H1 (cell line): ENCODE results near the gene PTMA. TPM values are rescaled to one million over a fixed set of nuclear protein-coding genes. Genes with fewer than 3 reads are reported as not detected.

ENCODE experiments used
- CTCF ChIA-PET: fragments of 300-600 bp; sonication (Branson Sonifier 250); formaldehyde crosslinking; loops from one replicate; lab custom pipeline; 2021; ENCODE audit not compliant: partially characterized antibody; lab: Charles Lee
- POLR2A ChIA-PET: fragments of 300-600 bp; sonication (Branson Sonifier 250); formaldehyde crosslinking; loops from one replicate; lab custom pipeline; 2021; ENCODE audit warnings: inconsistent platforms; ENCODE audit not compliant: partially characterized antibody; lab: Charles Lee
- DNase-seq, 2 experiments: peaks; one replicate each; pipeline versions ENCODE4 v3.0.0 to v3.0.0-alpha.2; 2010 to 2022; ENCODE audit warnings: low spot score in 2 of 2, low read depth in 1 of 2, mixed read lengths in 1 of 2
- FAIRE-seq: peaks from 2 replicates; lab custom pipeline; 2011; peaks lifted over from hg19 to GRCh38; lab: Jason Lieb, UNC
- H2AFZ ChIP-seq: 2 replicates; pipeline ENCODE4 v1.8.1; 2012; ENCODE audit warnings: low read length, inconsistent platforms
- H2AK5ac ChIP-seq: 2 replicates; pipeline ENCODE4 v1.6.1; 2013; ENCODE audit warnings: low read depth, low read length
- H2BK120ac ChIP-seq: replicated peaks from 2 replicates; pipeline ENCODE3; 2013; ENCODE audit warnings: low read depth, low read length, inconsistent platforms
- H2BK12ac ChIP-seq: 2 replicates; pipeline ENCODE4 v1.6.1; 2013; ENCODE audit warnings: low read depth, low read length
- H2BK15ac ChIP-seq: 2 replicates; pipeline ENCODE4 v1.6.1; 2013; ENCODE audit warnings: low read length
- H2BK20ac ChIP-seq: 2 replicates; pipeline ENCODE4 v1.6.1; 2013; ENCODE audit warnings: low read length
- H2BK5ac ChIP-seq: 2 replicates; pipeline ENCODE4 v1.6.1; 2013; ENCODE audit warnings: low read depth, low read length
- H3K14ac ChIP-seq: 2 replicates; pipeline ENCODE4 v1.6.1; 2013; ENCODE audit warnings: inconsistent platforms; ENCODE audit not compliant: insufficient read length
- H3K18ac ChIP-seq: 2 replicates; pipeline ENCODE4 v1.6.1; 2013; ENCODE audit warnings: low read length; ENCODE audit errors: extremely low read depth
- H3K23ac ChIP-seq: 2 replicates; pipeline ENCODE4 v1.6.1; 2013; ENCODE audit warnings: inconsistent platforms; ENCODE audit not compliant: insufficient read length
- H3K23me2 ChIP-seq: 2 replicates; pipeline ENCODE4 v1.6.1; 2013; ENCODE audit warnings: low read depth, low read length
- H3K27ac ChIP-seq: 2 replicates; pipeline ENCODE4 v1.6.1; 2011; ENCODE audit warnings: low read depth, low read length, inconsistent platforms
- H3K27me3 ChIP-seq, 4 experiments: replicated peaks in 1 of 4; 1 replicate in 1 of 4; 2 replicates in 3 of 4; pipeline versions ENCODE4 v1.6.1 to v1.8.1; 2011 to 2013; ENCODE audit warnings: low read length in 3 of 4, mild to moderate bottlenecking in 3 of 4, inconsistent platforms in 2 of 4, mixed read lengths in 2 of 4, moderate library complexity in 1 of 4; ENCODE audit not compliant: control insufficient read depth in 3 of 4, insufficient read depth in 3 of 4; ENCODE audit errors: extremely low read depth in 1 of 4
- H3K36me3 ChIP-seq, 4 experiments: 2 replicates each; pipeline versions ENCODE4 v1.6.1 to v1.8.1; 2011 to 2013; ENCODE audit warnings: mild to moderate bottlenecking in 4 of 4, low read length in 3 of 4, moderate library complexity in 2 of 4, control low read depth in 1 of 4, inconsistent platforms in 1 of 4; ENCODE audit not compliant: insufficient read depth in 4 of 4, control insufficient read depth in 2 of 4
- H3K4ac ChIP-seq: replicated peaks from 2 replicates; pipeline ENCODE3; 2013; ENCODE audit warnings: low read length, low read depth, mixed read lengths, inconsistent platforms; ENCODE audit not compliant: insufficient read length
- H3K4me1 ChIP-seq, 4 experiments: replicated peaks in 1 of 4; 1 replicate in 1 of 4; 2 replicates in 3 of 4; pipeline versions ENCODE4 v1.6.1 to v1.8.1; 2011 to 2013; ENCODE audit warnings: low read length in 3 of 4, inconsistent platforms in 2 of 4, mixed read lengths in 1 of 4; ENCODE audit not compliant: insufficient read depth in 4 of 4, control insufficient read depth in 3 of 4
- H3K4me2 ChIP-seq, 2 experiments: 2 replicates each; pipeline versions ENCODE4 v1.6.1 to v1.8.1; 2011 to 2013; ENCODE audit warnings: low read depth in 2 of 2, low read length in 2 of 2, control low read depth in 1 of 2, inconsistent platforms in 1 of 2, mild to moderate bottlenecking in 1 of 2; ENCODE audit not compliant: insufficient read depth in 1 of 2
- H3K4me3 ChIP-seq, 4 experiments: fragments of 200-600, 300-600 bp in 1 of 4; sonication (generic), shearing (Covaris generic), sonication (Bioruptor Twin) in 1 of 4; 2 replicates each; pipeline versions ENCODE4 v1.5.1 to v1.8.1; 2011 to 2016; ENCODE audit warnings: low read length in 4 of 4, low read depth in 3 of 4, control low read depth in 2 of 4, inconsistent platforms in 2 of 4, mild to moderate bottlenecking in 2 of 4, mixed read lengths in 1 of 4, moderate library complexity in 1 of 4; ENCODE audit not compliant: insufficient read depth in 2 of 4; ENCODE audit errors: extremely low read depth in 1 of 4
- H3K56ac ChIP-seq: replicated peaks from 2 replicates; pipeline ENCODE3; 2013; ENCODE audit warnings: low read depth, mild to moderate bottlenecking, mixed read lengths, low read length, inconsistent platforms; ENCODE audit not compliant: insufficient read length
- H3K79me1 ChIP-seq: 2 replicates; pipeline ENCODE4 v1.6.1; 2013; ENCODE audit warnings: low read depth, low read length, control low read depth
- H3K79me2 ChIP-seq, 2 experiments: 2 replicates each; pipeline versions ENCODE4 v1.6.1 to v1.8.1; 2012 to 2013; ENCODE audit warnings: low read length in 2 of 2, mild to moderate bottlenecking in 2 of 2, inconsistent platforms in 1 of 2; ENCODE audit not compliant: insufficient read depth in 2 of 2, control insufficient read depth in 1 of 2
- H3K9ac ChIP-seq, 4 experiments: replicated peaks in 1 of 4; 1 replicate in 1 of 4; 2 replicates in 3 of 4; pipeline versions ENCODE4 v1.6.1 to v1.8.1; 2011 to 2013; ENCODE audit warnings: low read depth in 3 of 4, low read length in 3 of 4, control low read depth in 2 of 4, mild to moderate bottlenecking in 2 of 4, moderate library complexity in 2 of 4, inconsistent platforms in 1 of 4; ENCODE audit errors: extremely low read depth in 1 of 4
- H3K9me3 ChIP-seq, 2 experiments: 2 replicates each; pipeline versions ENCODE4 v1.6.1 to v1.8.1; 2012 to 2013; ENCODE audit warnings: mild to moderate bottlenecking in 2 of 2, moderate library complexity in 2 of 2, control low read depth in 1 of 2, inconsistent platforms in 1 of 2, low read depth in 1 of 2, low read length in 1 of 2, mixed read lengths in 1 of 2; ENCODE audit not compliant: insufficient read depth in 2 of 2
- H4K20me1 ChIP-seq, 2 experiments: replicated peaks in 1 of 2; 2 replicates each; pipeline versions ENCODE3 to v1.8.1; 2011 to 2013; ENCODE audit warnings: inconsistent platforms in 2 of 2, low read length in 2 of 2, mild to moderate bottlenecking in 1 of 2; ENCODE audit not compliant: insufficient read depth in 2 of 2, control insufficient read depth in 1 of 2
- H4K5ac ChIP-seq: 2 replicates; pipeline ENCODE4 v1.6.1; 2013; ENCODE audit warnings: low read length, low read depth, mixed read lengths, inconsistent platforms; ENCODE audit not compliant: insufficient read length
- H4K8ac ChIP-seq: 2 replicates; pipeline ENCODE4 v1.8.0; 2013; ENCODE audit warnings: mild to moderate bottlenecking, moderate library complexity, low read length, inconsistent platforms; ENCODE audit not compliant: insufficient read depth; ENCODE audit errors: extremely low read depth
- H4K91ac ChIP-seq: replicated peaks from 2 replicates; pipeline ENCODE3; 2013; ENCODE audit warnings: low read length, mixed read lengths, inconsistent platforms; ENCODE audit not compliant: insufficient read length
- BCL11A ChIP-seq, 2 experiments: IDR thresholded peaks; one replicate each; pipeline ENCODE4 v1.6.1; 2011; ENCODE audit warnings: low read depth in 2 of 2, low read length in 2 of 2, mild to moderate bottlenecking in 2 of 2
- CHD1 ChIP-seq: IDR thresholded peaks from 2 replicates; pipeline ENCODE4 v1.6.1; 2012; ENCODE audit warnings: low read depth, low read length, improper control_type of control experiment
- EP300 ChIP-seq, 2 experiments: IDR thresholded peaks; 1 replicate in 1 of 2; 2 replicates in 1 of 2; pipeline ENCODE4 v1.6.1; 2011 to 2012; ENCODE audit warnings: low read depth in 2 of 2, low read length in 2 of 2, mild to moderate bottlenecking in 2 of 2, borderline replicate concordance in 1 of 2, inconsistent platforms in 1 of 2, moderate library complexity in 1 of 2
- HDAC2 ChIP-seq, 2 experiments: fragments of 300-600 bp in 1 of 2; sonication (generic) in 1 of 2; IDR thresholded peaks; 2 replicates each; pipeline ENCODE4 v1.6.1; 2011 to 2012; ENCODE audit warnings: low read depth in 2 of 2, low read length in 2 of 2, mild to moderate bottlenecking in 2 of 2, moderate library complexity in 2 of 2, borderline replicate concordance in 1 of 2, inconsistent platforms in 1 of 2
- POLR2AphosphoS5 ChIP-seq: IDR thresholded peaks from 2 replicates; pipeline ENCODE4 v1.6.1; 2011; ENCODE audit warnings: low read depth, low read length
- SIRT6 ChIP-seq: IDR thresholded peaks from one replicate; pipeline ENCODE4 v1.7.1; 2012; ENCODE audit warnings: low read length, inconsistent platforms
- SIX5 ChIP-seq: IDR thresholded peaks from 2 replicates; pipeline ENCODE4 v1.6.1; 2011; ENCODE audit warnings: mild to moderate bottlenecking, low read depth, low read length
- SP2 ChIP-seq: IDR thresholded peaks from 2 replicates; pipeline ENCODE4 v1.6.1; 2012; ENCODE audit warnings: mild to moderate bottlenecking, low read length, inconsistent platforms
- WGBS, 2 experiments: shearing (Covaris generic) in 1 of 2; methylation state at CpG; one replicate each; pipeline versions ENCODE4 v1.1.6 to v1.1.7; 2013 to 2015; ENCODE audit warnings: low lambda C conversion rate in 2 of 2, mixed read lengths in 2 of 2, inconsistent platforms in 1 of 2, low coverage in 1 of 2, missing lambda C conversion rate in 1 of 2; ENCODE audit not compliant: insufficient replicate concordance in 2 of 2, insufficient coverage in 1 of 2, insufficient read length in 1 of 2; ENCODE audit errors: extremely low coverage in 1 of 2, missing lambda C conversion rate in 1 of 2; 5-methylcytosine and 5-hydroxymethylcytosine counted together
- polyA plus RNA-seq, 7 experiments: library from polyadenylated mRNA; depleted of rRNA in 3 of 7; stranded (reverse) in 5 of 7; unstranded in 2 of 7; fragments of >200 nt in 5 of 7; fragments of 200-250 nt in 2 of 7; gene quantifications; 1 replicate in 5 of 7; 2 replicates in 1 of 7; 4 replicates in 1 of 7; pipeline versions ENCODE4 v1.2.1 to v1.2.3, GENCODE V29; 2011 to 2013; ENCODE audit warnings: missing spikeins in 2 of 7, mixed read lengths in 2 of 7
- total RNA-seq: library from RNA; stranded (reverse); fragmentation: NEBNext Ultra II Directional; extraction: Animal tissue kit (Norgen Biotek cat#: 25700); gene quantifications from 2 replicates; pipeline ENCODE4 v1.2.1, GENCODE V29; 2021

PTMA gene
- total and polyA plus RNA-seq, 2 of the 8 experiments (the other 6 are each of a cell fraction or from before 2014, with no cell fraction given), result 683 to 2,680 TPM

DNA sequence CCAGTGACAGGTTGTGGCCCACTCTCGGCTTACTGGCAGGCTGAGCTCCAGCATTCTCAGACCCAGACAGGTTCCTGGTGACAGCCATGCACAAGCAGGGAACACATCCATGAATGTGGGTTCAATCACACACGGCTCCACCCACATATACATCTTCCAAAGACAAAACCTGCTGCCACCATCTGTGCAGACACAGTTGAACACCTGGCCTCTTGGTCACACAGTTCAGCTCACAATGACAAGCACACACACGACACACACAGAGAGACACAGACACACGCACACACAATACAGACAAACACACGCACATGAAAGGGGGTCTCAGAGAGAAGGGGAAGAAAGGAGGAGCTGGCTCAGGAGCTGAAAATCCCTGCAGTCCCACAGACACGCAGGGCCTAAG, 32.1 kb upstream of the PTMA start:
- H3K4ac ChIP-seq, result peak overlapping the region; percentile 57
- H3K18ac ChIP-seq, result no peak overlapping the region
- peaks cover 0 to 42% (median 33%) of the 10 kb centered on the region in 4 experiments; a peak in 6 of 7 replicates for H3K4me1 ChIP-seq
- H3K27me3 ChIP-seq, result no peaks in the 10 kb centered on the region
- no peak overlapping the region for H3K4me2 ChIP-seq
- peak overlapping the region; percentile 80 for H4K91ac ChIP-seq
- H2BK20ac ChIP-seq, result 0 out of 2 replicates have a peak overlapping the region, but pooled peaks have one; percentile 40
- DNase-seq, result no peak
- H3K23me2 ChIP-seq, result peaks cover 5% of the 10 kb centered on the region; the same call in 1 of the 2 replicates
- no peak overlapping the region for H2BK120ac ChIP-seq
- no peak for FAIRE-seq
- H2AK5ac ChIP-seq, result peak overlapping the region; percentile 95
- peak overlapping the region; percentile 28 for H2BK5ac ChIP-seq
- H2BK15ac ChIP-seq, result peak overlapping the region; percentile 98
- no peak overlapping the region for H3K56ac ChIP-seq
- 86% methylated on average over 6 of the region's 6 CpGs; no CpG with 5 or more reads in 1 of the 2 experiments for WGBS, 2 experiments
- no peaks in the 10 kb centered on the region for H3K79me1 ChIP-seq
- no peak overlapping the region; the same call in 1 of the 2 replicates for H4K8ac ChIP-seq
- H3K4me3 ChIP-seq, result no peak overlapping the region
- H2AFZ ChIP-seq, result no peak overlapping the region
- H3K27ac ChIP-seq, result no peak overlapping the region
- no peak overlapping the region for H3K23ac ChIP-seq
- no peak overlapping the region for H3K9ac ChIP-seq
- H4K5ac ChIP-seq, result no peak overlapping the region
- H3K9me3 ChIP-seq, result no peaks in the 10 kb centered on the region
- CTCF ChIA-PET, result interaction anchor here (0.8 to 31.4 kb wide), 19 partner anchors 13 to 225 kb away, joined by 3 to 555 read pairs (median 42); partner anchors contain the start of gene PTMA
- no peak overlapping the region for H3K14ac ChIP-seq
- H3K36me3 ChIP-seq, result no peaks in the 10 kb centered on the region
- POLR2A ChIA-PET, result interaction anchor here (0.6 to 27.8 kb wide), 7 partner anchors 12 to 217 kb away, joined by 4 to 1080 read pairs (median 100); partner anchors contain the start of gene PTMA
- H3K79me2 ChIP-seq, result no peaks in the 10 kb centered on the region
- H2BK12ac ChIP-seq, result peak overlapping the region; percentile 97; the same call in 1 of the 2 replicates
- H4K20me1 ChIP-seq, result no peaks in the 10 kb centered on the region
- TF ChIP-seq CHD1 (no peak), EP300 (IDR thresholded peaks at IDR 0.05; ENCODE audit: borderline replicate concordance in 1 of 2, low read depth in 2 of 2, low read length in 2 of 2) (no peak), SP2 (no peak), SIX5 (no peak), HDAC2 (IDR thresholded peaks at IDR 0.05; ENCODE audit: borderline replicate concordance in 1 of 2, low read depth in 2 of 2, low read length in 2 of 2) (no peak), BCL11A (IDR thresholded peaks at IDR 0.05; ENCODE audit: low read depth in 2 of 2, low read length in 2 of 2) (no peak), POLR2AphosphoS5 (no peak), SIRT6 (no peak)
